ENCODE measurements around the gene ZSWIM5. TPM values are rescaled to one million over a fixed set of nuclear protein-coding genes. Genes with fewer than 3 reads are reported as not detected.

Gene ZSWIM5
- total RNA-seq, 3 donors from 2014 or later (not counting 1 experiment from before 2014, with no cell fraction given), result 1.1 to 2.3 (median 1.3) TPM

GRCh38 chr1:45023663-45024062 lies 182.7 kb downstream of the ZSWIM5 start:
- WGBS (ENCODE audit: insufficient coverage), result 100% methylated on average over 1 of the region's 1 CpG
- no peaks in the 10 kb centered on the region for H3K27me3 Mint-ChIP-seq (ENCODE audit: low read depth in 2 of 2)
- no peaks in the 10 kb centered on the region for H3K9me3 Mint-ChIP-seq

GRCh38 chr1:45018599-45019230 lies 187.7 kb downstream of the ZSWIM5 start:
- Histone ChIP-seq H3K36me3 (ENCODE audit: control insufficient read depth, insufficient read depth, low read length) (peaks cover 1% of the 10 kb centered on the region), H3K4me3 (ENCODE audit: low read length) (no peak overlapping the region), H3K9me3 (ENCODE audit: control insufficient read depth, insufficient read depth, low read length) (no peaks in the 10 kb centered on the region), H3K27ac (ENCODE audit: low read length) (no peak overlapping the region), H3K27me3 (ENCODE audit: control insufficient read depth, insufficient read depth, low read length) (no peaks in the 10 kb centered on the region), H3K4me1 (ENCODE audit: control insufficient read depth, insufficient read depth, low read length) (no peaks in the 10 kb centered on the region)
- Mint-ChIP-seq H3K27me3 (ENCODE audit: low read depth in 2 of 2) (no peaks in the 10 kb centered on the region), H3K4me3 (no peak overlapping the region), H3K36me3 (no peaks in the 10 kb centered on the region), H3K27ac (no peak overlapping the region), H3K9me3 (no peaks in the 10 kb centered on the region), H3K4me1 (peaks cover 9 to 12% of the 10 kb centered on the region in 2 donors)
- ATAC-seq (peak; percentile 66 to 77 (median 73)), DNase-seq (peak in 1 of 2 donors; percentile 79)
- 74% methylated on average over 16 of the region's 16 CpGs for WGBS (ENCODE audit: insufficient coverage)
- intact Hi-C loops (cut with micrococcal nuclease), result no loop called here
- peak; percentile 47 for TF ChIP-seq CTCF (IDR thresholded peaks at IDR 0.05)

More at GRCh38 chr1:45023663-45024062, 182.7 kb downstream of the ZSWIM5 start:
- ATAC-seq (no peak), DNase-seq (no peak)
- Mint-ChIP-seq H3K4me3 (no peak overlapping the region), H3K36me3 (no peaks in the 10 kb centered on the region), H3K27ac (no peak overlapping the region), H3K4me1 (no peaks in the 10 kb centered on the region)
- Histone ChIP-seq H3K27me3 (ENCODE audit: control insufficient read depth, insufficient read depth, low read length) (no peaks in the 10 kb centered on the region), H3K27ac (ENCODE audit: low read length) (no peak overlapping the region), H3K4me3 (ENCODE audit: low read length) (no peak overlapping the region), H3K36me3 (ENCODE audit: control insufficient read depth, insufficient read depth, low read length) (no peaks in the 10 kb centered on the region), H3K9me3 (ENCODE audit: control insufficient read depth, insufficient read depth, low read length) (no peaks in the 10 kb centered on the region), H3K4me1 (ENCODE audit: control insufficient read depth, insufficient read depth, low read length) (no peaks in the 10 kb centered on the region)
- intact Hi-C loops (cut with micrococcal nuclease), result no loop called here
- TF ChIP-seq CTCF (IDR thresholded peaks at IDR 0.05), result no peak

GRCh38 chr1:45016767-45017166 lies 189.6 kb downstream of the ZSWIM5 start:
- no peaks in the 10 kb centered on the region for H3K9me3 Mint-ChIP-seq
- 65% methylated on average over 6 of the region's 6 CpGs for WGBS (ENCODE audit: insufficient coverage)
- intact Hi-C loops (cut with micrococcal nuclease), result no loop called here
- Histone ChIP-seq H3K27me3 (ENCODE audit: control insufficient read depth, insufficient read depth, low read length) (no peaks in the 10 kb centered on the region), H3K4me1 (ENCODE audit: control insufficient read depth, insufficient read depth, low read length) (peaks cover 15% of the 10 kb centered on the region), H3K27ac (ENCODE audit: low read length) (no peak overlapping the region), H3K36me3 (ENCODE audit: control insufficient read depth, insufficient read depth, low read length) (peaks cover 2% of the 10 kb centered on the region), H3K9me3 (ENCODE audit: control insufficient read depth, insufficient read depth, low read length) (no peaks in the 10 kb centered on the region), H3K4me3 (ENCODE audit: low read length) (no peak overlapping the region)
- H3K4me3 Mint-ChIP-seq, result no peak overlapping the region
- ATAC-seq (no peak), DNase-seq (no peak)
- TF ChIP-seq CTCF (IDR thresholded peaks at IDR 0.05), result no peak
- no peak overlapping the region for H3K27ac Mint-ChIP-seq
- H3K27me3 Mint-ChIP-seq (ENCODE audit: low read depth in 2 of 2), result no peaks in the 10 kb centered on the region
- H3K36me3 Mint-ChIP-seq, result no peaks in the 10 kb centered on the region
- peaks cover 20 to 28% of the 10 kb centered on the region in 2 donors for H3K4me1 Mint-ChIP-seq
